GM19463 (cell line): ENCODE measurements around the gene C1QL1.

Source experiments
- ATAC-seq: cut with Tn5 transposase; IDR thresholded peaks from one replicate; pipeline ENCODE4 v1.9.1; 2021; ENCODE audit warnings: mild to moderate bottlenecking, moderate library complexity; ENCODE audit not compliant: unreplicated experiment

C1QL1 gene

DNA sequence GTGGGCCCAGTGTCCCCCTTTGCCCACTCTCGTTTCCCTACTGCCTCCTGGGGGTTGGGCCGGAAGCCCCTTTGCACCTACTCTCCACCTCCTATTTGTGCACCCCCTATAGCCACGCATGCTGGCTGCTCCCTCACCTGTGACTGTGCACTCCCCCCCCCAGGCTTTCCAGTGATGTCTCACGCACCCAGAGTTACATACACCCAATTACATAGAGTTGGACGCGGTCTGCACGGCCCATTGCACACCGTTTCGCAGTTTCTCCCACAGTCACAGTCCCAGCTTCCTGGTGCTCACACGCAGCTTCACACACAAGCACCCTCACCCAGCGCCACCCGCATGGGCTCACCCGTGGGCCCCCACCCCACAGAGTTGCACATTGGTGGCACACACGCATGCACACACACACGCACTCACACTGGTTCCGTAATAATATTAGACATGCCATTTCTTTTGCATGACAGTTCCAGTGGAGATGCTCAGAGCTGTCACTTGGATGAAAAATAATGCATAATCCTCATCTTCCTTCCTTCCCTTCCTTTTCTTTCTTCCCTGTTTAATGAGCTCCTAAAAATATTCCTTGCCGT lies 21.5 kb upstream of the C1QL1 start:
- ATAC-seq: no peak

DNA sequence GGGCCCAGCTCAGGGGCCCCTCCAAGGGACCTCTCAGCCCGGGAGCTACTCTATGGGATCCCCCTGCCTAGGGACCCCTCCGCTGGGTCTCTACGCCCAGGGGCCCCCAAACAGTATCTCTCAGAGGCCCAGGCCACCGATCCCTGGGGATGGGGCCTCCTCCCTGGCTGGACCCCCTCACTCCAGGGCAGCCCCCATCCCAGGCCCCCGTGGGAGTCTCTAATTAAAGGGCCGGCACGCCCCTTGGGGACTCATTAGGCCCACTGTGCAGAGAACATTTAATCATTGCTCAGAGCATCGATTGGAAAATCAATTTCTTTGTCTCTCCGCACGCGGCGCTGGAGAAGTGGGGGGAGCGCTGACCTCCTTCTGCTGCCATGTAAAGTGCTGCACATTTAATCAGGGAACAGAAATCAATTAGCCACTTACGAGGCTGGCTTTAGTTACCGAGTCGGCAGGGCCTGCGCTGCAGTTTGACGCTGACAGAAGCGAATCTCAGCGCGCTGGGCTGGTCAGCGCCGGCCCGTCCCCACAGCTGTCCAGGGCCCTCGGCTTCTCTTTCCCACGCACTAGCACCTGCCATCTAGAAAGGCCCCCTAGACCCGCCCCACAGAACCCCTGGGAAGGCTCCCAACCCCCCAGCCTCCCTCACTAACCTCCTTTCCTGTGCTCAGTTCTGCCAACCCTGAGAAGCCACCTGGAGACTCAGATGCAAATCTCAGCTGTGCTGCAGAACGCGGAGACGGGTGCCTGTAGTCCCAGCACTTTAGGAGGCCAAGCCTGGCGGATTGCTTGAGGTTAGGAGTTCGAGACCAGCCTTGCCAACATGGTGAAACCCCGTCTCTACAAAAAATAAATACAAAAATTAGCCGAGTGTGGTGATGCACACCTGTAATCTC lies 20.2 kb upstream of the C1QL1 start:
- ATAC-seq: no peak

DNA sequence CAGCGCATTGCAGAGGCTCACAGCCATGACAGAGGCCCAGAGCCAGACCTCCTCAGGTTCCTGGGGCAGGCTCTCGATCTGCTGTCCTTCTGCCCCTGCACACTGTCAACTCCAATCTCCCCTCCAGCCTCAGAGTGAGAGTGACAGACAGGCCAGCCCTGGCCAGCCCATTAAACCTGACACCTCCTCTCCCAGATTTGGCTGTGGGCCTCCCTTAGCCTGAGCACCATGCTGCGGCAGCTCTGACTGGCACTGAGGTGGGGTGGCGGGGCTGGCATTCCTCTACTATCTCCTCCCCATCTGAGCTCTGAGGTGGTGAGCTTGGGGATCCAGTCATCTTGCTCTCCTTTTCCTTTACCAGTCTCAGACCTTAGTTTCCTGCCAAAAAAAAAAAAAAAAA lies 15.5 kb upstream of the C1QL1 start:
- no peak for ATAC-seq

DNA sequence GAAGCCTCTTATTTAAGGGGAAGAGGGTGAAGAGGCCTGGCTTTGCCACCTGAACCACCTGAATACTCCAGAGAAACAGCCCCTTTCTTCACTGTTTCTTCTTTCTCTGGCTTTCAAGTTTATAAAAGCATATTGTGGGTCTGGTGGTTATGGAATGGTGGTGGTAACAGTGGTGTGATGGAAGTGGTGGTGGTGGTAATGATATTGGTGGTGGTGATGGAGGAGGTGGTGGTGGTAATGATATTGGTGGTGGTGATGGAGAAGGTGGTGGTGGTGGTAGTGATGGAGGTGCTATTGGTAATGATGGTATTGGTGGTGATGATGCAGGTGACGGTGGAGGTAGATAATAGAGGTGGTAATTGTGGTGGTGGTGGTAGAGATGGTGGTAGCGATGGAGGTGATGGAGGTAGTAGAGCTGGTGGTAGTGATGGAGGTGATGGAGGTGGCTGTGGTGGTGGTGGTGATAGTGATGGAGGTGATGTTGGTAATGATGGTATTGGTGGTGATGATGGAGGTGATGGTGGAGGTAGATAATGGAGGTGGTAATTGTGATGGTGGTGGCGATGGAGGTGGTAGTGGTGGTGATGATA lies 14.1 kb upstream of the C1QL1 start:
- no peak for ATAC-seq

DNA sequence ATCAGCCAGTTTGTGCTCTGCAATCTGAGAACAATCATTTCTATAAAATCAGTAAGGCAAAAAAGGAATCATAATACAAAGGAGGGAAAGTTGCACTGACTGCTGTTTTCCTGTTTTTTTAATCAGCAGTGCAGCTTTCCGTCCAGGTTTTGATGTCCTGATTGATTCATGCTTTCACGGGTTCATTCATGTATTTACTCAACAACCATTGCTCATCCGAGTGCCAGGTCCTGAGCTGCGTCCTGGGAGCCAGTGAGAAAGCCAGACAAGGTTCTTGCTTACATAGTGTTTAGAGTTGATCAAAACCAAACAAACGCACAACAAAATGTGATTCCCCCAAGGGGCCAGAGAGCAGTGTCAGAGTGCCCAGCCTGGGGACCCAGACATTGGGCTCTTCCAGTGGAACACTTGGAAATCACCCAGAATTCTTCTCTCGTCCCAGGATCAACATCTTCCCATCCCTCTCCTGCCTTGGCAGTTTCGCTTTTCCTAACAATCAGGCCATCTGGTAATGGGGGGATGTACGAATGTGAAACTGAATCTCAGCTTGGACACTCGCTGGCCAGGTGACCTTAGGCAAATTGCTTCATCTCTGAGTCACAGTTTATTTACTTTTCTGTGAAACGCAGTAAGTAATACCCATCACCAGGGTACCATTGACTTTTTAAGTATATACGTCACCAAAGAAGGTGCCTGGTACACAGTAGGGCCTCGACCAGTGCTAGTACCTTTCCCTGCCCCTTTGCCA lies 13.3 kb upstream of the C1QL1 start:
- no peak for ATAC-seq

DNA sequence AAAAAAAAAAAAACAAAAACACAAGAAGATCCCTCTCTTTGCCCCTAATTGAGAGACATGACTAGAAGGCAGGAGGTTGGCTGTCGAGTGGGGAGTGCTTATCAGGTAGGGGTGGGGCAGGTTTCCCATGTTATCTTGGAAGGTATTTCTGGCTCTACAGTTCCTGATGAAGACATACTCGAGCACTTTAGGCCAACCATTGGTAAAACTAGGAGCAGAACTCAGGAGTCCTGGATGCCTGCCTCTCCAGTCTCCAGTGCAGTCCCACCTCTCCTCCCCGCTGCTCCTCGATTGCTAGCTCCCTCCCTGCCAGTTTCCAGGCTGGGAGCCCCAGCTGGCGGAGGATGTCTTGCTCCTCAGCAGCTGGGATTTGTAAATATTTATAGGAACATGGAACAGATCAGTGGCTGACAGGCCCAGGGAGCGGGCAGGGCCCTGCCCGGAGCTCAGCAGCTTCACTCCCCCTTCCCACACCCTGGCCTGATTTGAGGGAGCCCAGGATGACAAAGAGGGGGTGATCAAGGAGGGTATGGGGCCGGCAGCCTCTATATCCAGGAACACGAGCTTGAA lies 11.4 kb upstream of the C1QL1 start:
- no peak for ATAC-seq

DNA sequence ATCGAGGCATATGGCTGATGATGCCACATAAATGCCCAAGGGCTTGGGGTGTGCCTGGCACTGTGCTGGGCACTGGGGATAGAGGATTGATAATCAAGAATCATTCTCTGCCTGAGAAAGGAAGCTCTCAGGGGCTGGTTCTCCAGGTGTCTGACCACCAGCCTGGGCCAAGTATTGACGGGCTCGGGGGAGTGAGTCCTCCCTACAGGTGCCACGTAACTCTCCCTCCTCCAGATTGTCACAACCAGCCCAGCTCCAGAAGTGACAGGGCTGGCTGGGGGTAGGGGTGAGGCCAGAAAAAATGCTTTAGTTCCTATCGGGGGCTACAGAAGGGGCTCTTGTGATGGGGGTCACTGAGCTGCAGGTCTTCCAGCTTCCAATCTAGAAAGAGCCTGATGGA lies 10.7 kb upstream of the C1QL1 start:
- no peak for ATAC-seq

DNA sequence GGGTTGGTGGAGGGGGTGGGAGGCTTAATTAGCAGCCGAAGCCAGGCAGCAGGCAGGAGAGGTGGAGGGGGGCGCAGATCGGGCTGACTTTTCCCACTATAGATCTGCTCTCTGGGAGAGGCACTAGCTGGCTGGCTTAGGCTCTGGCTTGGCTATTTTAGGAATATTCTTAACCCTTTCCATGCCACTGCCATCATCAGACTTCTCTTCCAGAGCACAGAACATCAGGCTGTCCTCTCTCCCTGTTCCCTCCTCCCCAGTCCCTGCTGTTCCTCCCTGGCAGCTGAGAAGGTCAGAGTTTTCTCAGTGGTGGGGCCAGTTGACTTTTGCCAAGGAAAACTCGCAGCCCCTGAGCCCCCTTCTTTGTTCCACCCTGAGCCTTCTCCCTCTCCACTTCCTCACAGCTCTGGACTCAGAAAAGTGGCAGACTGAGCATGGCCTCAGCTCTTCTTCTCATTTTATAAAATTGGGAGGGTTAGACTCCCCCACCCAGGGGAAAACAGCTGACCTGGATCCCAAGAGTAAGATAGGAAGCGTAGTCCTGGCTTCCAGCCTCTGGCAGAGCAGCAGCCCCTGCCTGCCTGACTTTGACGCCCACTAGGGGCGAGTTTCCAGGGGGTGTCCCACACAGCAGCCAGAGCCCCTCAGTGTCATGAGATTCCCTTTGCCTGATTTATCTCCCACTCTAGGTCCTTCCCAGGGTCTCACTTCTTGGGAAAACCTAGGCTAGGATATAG lies 9.9 kb upstream of the C1QL1 start:
- ATAC-seq: no peak

DNA sequence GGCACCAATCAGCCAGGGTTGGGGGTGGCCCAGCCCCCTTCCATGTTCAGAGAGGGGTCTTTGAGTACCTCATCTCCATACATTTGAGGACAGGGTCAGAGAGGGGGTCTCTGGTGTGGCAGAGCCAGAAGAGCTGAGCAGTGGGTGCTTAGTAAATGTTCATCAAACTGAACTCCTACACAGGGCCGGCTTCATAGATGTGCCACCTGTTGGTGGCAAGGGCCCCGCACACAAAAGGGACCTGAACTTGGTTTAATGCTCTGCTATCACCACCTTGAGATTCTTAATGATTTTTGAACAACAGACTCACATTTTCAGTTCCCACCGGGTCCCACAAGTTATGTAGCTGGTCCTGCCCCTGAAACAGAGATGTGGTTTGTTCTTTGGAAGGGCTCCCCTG lies 9.0 kb upstream of the C1QL1 start:
- no peak for ATAC-seq

DNA sequence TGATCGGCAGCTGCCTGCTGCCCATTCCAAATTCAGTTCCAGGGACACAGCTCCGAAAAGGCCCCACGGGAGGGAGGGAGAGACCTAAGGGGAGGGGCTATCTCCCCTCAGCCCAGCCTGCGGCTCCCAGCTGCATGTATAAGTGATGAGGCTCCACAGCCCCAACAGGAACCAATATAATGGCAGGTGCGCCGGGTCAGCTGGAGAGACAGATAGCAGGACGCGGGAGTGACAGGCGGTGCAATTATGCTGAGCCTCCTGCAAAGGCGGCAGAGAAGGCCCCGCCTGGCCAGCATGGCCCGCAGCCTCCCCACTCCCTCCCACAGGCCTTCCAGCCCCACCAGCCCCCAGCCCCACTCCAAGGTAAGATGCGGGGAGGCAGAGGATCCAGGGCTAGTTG lies 8.1 kb upstream of the C1QL1 start:
- no peak for ATAC-seq

DNA sequence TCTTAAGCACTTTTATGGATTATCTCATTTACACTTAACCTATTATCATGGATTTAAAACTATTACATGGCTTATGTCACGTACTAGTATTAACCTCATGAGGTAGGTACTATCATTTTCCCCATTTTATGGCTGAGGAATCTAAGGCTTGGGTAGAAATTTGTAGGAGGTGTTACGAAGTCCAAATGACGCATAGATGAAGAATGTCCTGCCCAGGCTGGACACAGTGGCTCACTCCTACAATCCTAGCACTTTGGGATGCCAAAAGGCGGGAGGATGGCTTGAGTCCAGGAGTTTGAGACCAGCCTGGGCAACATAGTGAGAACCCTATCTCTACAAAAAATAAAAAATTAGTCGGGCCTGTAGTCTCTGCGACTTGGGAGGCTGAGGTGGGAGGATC lies 4.8 kb upstream of the C1QL1 start:
- ATAC-seq: no peak

DNA sequence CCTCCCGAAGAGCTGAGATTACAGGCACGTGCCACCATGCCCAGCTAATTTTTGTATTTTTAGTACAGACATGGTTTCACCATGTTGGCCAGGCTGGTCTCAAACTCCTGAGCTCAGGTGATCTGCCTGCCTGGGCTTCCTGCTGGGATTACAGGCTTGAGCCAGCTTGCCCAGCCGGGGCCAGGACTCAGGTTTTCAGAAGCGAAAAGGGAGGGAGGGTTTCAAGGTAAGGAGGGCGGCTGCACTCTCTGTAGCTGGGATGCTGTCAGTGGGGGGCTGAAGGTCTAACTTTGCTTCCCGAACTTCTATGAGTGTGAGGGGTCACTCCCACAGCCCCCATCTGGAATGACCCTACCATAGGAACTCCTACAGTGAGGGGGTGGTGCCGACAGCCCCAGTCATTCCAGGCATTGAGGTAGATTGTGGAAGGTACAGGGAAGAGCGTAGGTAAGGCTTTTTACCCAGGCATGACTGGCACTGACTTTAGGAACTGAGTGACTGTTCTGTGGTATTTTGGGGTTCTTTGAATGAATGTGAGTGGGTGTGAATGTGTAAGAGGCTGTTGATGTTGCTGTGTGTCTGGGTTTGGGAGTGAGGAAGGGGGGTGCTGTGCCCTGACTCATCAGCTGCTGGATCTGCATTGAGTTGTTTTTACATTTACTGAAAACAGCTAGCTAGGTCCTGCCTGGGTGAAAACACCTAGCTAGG lies 3.8 kb upstream of the C1QL1 start:
- no peak for ATAC-seq

DNA sequence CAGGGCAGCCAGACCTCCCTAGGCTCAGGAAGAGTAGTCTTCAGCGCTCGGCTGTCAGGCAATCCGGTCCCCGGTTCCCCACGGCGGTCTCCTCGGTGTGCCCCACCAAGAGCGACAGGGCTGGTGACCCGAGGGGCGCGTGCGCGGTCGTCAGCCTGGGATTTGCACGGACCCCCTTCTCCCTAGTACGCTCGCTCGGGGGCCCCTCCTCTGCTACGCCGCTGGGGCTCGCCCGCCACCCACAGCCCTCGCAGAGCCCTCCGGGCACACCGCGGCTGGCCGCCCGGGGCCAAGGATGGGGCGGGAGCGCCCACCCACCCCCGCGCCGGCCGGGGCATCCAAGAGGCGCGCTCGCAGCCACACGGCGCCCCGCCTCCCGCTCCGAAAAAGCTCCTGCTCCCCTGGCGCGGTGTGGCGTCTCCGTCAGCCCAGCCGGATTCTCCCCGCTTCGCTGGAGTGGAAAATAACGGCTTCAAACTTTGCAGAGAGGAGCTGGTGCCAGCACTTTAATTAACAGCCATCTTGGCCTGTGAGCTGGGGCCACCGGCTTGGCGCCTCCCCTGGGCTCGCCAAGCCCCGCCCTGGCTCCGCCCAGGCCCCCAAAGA lies 2.1 kb upstream of the C1QL1 start:
- no peak for ATAC-seq

DNA sequence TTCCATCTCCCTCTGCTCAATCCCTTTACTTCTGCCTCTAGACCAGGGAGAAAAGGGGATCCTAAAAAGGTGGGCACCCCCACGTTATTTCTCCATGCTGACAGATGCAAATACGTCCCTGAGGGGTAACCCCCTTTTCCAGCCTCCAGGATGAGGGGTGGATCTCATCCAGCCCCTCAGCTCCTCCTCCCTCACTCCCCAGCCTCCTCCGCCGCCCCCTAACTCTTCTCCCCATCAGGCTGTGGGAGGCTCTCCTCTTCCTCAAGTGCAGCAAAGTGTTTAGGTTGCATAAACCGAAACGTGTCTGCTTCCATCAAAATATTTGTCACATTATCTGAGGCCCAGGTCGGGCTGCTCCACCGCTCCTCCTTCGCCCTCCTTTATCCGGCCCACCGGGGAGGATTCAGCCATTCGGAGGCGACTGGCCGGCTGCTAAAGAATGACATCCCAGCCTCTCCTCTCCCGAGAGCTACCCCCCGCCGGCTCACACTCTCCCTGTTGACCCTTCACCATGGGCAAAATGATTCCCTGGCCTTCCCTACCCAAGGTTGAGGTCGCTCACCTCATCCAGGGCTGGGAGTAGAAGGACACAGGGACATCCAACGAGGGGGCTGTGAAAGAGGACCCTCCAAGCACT lies 1.2 kb upstream of the C1QL1 start:
- ATAC-seq: no peak

DNA sequence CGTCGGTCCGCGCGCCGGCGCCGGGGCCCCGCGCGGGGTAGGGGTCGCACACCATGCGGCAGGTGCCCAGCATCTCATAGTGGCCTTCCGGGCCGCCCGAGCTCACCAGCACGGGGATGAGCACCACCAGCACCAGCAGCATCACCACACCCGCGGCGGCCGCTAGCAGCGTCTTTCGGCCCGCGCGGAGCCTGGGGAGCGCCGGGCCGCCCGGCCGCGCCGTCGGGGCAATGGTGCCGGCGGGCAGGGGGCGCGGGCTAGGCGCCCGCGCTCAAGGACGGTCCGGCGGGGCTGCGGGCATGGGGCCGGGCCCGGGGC lies 237 bp downstream of the C1QL1 start:
- ATAC-seq: no peak

DNA sequence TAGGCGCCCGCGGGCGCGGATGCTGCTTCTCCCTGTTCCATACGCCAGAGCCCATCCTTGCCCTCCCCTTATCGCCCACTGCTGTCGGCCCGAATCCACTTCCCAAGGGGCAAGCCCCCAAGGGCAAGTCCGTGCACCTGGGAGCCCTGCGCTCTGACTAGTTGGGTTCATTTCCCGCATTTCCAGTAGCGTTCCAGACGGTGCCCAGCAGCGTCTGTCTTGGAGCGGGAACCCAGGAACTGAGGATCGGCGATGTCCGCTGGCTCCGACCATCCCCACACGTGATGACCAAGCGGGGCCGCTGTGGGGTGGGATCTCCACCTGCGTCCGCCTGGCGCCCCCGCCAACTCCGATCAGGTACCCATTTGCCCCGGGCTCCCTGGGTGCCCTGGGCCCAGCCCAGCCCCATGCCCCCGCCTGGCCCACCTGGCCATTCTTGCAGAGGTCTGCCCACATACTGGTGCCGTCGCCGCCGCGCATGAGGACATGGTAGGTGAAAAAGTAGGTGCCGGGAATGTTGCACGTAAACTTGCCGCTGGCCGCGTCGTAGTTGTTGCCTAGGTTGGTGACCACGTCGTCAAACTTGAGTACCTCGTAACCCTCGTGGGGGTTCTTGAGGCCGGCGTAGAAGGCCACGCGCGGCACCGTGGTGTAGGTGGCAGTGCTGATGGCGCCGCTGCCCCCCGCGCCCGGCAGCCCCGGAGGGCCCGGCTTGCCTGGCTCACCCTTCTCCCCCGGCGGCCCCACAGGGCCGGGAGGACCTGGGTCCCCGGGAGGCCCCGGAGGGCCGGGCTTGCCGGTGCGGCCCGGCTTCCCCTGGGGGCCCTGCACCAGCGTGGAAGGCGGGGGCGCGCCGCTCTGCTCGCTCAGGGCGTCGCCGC lies 837 bp downstream of the C1QL1 start:
- ATAC-seq: no peak

DNA sequence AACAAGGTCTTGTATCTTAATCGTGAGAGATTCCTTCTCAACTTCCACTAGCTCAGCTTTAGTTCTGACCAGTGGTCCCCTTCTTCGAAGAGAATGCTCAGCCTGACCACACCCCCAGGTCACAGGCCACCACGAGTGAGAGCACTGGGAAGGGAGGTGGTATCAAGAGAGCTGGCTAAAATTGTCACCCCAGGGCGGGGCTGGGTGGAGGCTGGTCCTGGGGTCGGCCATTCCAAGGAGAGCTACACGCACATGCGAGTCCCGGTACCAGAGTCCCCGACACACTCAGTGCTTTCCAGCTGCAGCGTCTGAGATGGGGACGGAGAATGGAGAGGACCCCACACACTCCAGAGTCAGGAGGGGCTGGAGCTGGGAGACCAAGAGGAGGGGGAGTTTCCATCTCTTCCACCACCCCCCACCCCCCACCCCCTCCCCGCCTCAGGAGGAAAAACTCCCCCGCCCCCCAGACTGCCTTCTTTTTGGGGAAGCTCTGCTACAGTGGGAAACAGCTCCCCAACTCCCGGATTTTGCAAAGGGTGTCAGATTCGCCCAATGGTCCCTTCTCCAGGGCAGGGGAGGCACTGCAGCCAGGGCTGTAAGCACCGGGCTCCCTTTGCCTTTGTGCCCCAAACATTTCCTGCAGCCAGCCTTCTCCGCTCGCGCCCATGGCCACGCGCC lies 1.6 kb downstream of the C1QL1 start:
- no peak for ATAC-seq
